H54 (cell line): ENCODE results near the gene FOXL2.

Source experiments
- DNase-seq: peaks from one replicate; pipeline ENCODE4 v3.0.0; 2011; ENCODE audit warnings: low spot score, mixed read lengths; ENCODE audit not compliant: insufficient read length
- FAIRE-seq: peaks from 3 replicates; lab custom pipeline; 2011; peaks lifted over from hg19 to GRCh38; lab: Jason Lieb, UNC
- POLR2A ChIP-seq: IDR thresholded peaks from 2 replicates; pipeline ENCODE4 v1.6.1; 2011; ENCODE audit warnings: low read depth, mild to moderate bottlenecking, low read length

FOXL2 gene

DNA sequence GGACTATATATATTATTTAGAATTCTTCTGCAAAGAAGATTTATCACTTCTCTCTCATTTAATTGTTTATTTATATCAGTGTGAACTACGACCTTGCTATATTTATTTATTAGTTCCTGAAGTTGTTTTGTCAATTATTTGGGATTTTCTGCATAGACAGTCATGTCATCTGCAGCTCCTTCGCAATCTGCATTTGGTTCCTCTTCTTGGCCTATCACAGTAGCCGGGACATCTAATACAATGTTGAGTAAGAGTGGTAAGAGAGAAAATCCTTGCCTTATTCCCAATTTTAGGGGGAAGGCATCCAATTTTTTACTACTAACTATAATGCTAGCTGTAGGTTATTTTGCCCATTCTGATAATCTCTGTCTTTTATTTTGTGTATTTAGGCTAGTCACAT is 39.4 kb downstream of the FOXL2 start:
- no peak for TF ChIP-seq POLR2A
- no peak for FAIRE-seq
- no peak for DNase-seq

- FAIRE-seq (no peak), DNase-seq (no peak)
- no peak for TF ChIP-seq POLR2A
Measured at GRCh38 chr3:138902171-138902570, 44.8 kb downstream of the FOXL2 start.

- no peak for TF ChIP-seq POLR2A
- DNase-seq (no peak), FAIRE-seq (no peak)
Measured at GRCh38 chr3:138901567-138901966, 45.4 kb downstream of the FOXL2 start.

DNA sequence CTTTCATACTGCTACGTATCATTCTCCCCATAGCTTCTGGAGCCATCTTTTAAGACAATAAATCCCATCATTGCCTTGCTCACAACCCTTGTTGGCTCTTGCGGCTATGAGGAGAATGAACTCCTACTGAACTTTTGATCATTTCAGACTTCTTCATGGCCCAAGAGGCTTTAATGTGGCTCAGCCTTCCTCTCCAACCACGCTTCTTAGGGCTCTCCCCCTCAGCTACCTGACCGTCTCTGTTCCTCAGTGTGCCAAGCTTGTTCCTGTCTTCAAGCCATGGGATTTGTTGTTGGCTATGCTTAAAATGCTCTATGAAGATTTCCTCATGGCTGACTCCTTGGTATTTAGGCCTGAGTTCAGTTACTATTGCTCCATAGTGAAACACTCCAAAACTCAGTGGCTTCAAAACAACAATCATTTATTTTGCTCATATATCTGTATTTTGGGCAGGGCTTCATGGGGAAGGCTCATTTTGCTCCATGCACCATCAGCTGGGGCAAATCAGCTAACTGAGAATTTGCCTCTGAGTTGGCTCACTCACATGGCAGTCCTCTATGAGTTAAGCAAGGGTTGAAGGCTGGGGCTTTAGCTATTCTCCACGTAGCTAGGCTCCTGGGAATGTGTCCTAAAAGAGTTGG is 47.5 kb downstream of the FOXL2 start:
- FAIRE-seq (no peak), DNase-seq (no peak)
- TF ChIP-seq POLR2A, result no peak

DNA sequence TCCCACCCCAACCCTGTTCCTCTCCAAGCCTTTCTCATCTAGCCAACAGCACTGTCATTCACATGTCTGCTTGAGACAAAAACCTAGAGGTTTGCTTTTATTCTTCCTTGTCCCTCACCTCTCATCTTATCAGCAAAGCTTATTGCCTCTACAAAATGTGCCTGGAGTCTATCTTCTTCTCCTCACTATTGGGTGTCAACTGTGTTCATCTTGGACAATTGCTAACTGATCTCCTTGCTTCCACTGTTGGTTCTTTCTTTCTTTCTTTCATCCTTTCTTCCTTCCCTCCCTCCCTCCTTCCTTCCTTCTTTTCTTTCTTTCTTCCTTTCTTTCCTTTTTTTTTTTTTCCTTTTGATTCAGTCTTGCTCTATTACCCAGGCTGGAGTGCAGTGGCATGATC is 48.2 kb downstream of the FOXL2 start:
- TF ChIP-seq POLR2A, result no peak
- no peak for FAIRE-seq
- no peak for DNase-seq

- TF ChIP-seq POLR2A, result no peak
- FAIRE-seq (no peak), DNase-seq (no peak)
Measured at GRCh38 chr3:138898301-138898700, 48.6 kb downstream of the FOXL2 start.
